Spleen (tissue), 11 donors: ENCODE results near the gene PEAR1. TPM values are rescaled to one million over a fixed set of nuclear protein-coding genes. Genes with fewer than 3 reads are reported as not detected.

ENCODE experiments used
- DNase-seq: peaks from one replicate; pipeline ENCODE4 v3.0.0-alpha.2; 2020
- H3K27ac ChIP-seq, 8 donors: fragments of 200-600 bp; sonication (generic) in 7 of 8; 1 replicate in 4 of 8; 2 replicates in 4 of 8; pipeline versions ENCODE4 v1.5.0 to v1.8.0; 2016 to 2021; ENCODE audit warnings: inconsistent platforms in 4 of 8, mild to moderate bottlenecking in 4 of 8, moderate library complexity in 1 of 8
- H3K27me3 ChIP-seq, 7 donors: fragments of 200-600 bp; sonication (generic) in 6 of 7; replicated peaks in 1 of 7; 1 replicate in 4 of 7; 2 replicates in 3 of 7; pipeline versions ENCODE4 v1.5.0 to v1.8.0; 2016 to 2021; ENCODE audit warnings: inconsistent platforms in 3 of 7, mild to moderate bottlenecking in 1 of 7
- H3K36me3 ChIP-seq, 6 donors: fragments of 200-600 bp; sonication (generic) in 5 of 6; 1 replicate in 4 of 6; 2 replicates in 2 of 6; pipeline versions ENCODE4 v1.5.0 to v1.8.0; 2016 to 2021; ENCODE audit warnings: inconsistent platforms in 2 of 6
- H3K4me1 ChIP-seq, 6 donors: fragments of 200-600 bp; sonication (generic) in 5 of 6; 1 replicate in 3 of 6; 2 replicates in 3 of 6; pipeline versions ENCODE4 v1.5.0 to v1.8.0; 2016 to 2021; ENCODE audit warnings: inconsistent platforms in 3 of 6
- H3K4me3 ChIP-seq, 8 donors: fragments of 200-600 bp; sonication (generic) in 7 of 8; 1 replicate in 4 of 8; 2 replicates in 4 of 8; pipeline versions ENCODE4 v1.5.0 to v1.8.0; 2016 to 2021; ENCODE audit warnings: inconsistent platforms in 4 of 8, mild to moderate bottlenecking in 4 of 8, moderate library complexity in 2 of 8
- H3K9me3 ChIP-seq, 8 donors: fragments of 200-600 bp; sonication (generic) in 7 of 8; 1 replicate in 4 of 8; 2 replicates in 4 of 8; pipeline versions ENCODE4 v1.5.0 to v1.8.0; 2016 to 2021; ENCODE audit warnings: inconsistent platforms in 4 of 8
- POLR2A ChIP-seq, 3 donors: fragments of 450-650 bp; IDR thresholded peaks; one replicate each; pipeline ENCODE4 v1.5.1; 2017; ENCODE audit warnings: antibody characterized with exemption in 3 of 3, mild to moderate bottlenecking in 1 of 3
- POLR2AphosphoS5 ChIP-seq, 3 donors: sonication (generic); formaldehyde crosslinking; IDR thresholded peaks; one replicate each; pipeline ENCODE4 v1.5.1; 2017; ENCODE audit warnings: antibody characterized with exemption in 3 of 3
- WGBS, 5 donors: extraction: QIAGEN DNeasy Blood & Tissue Kit in 3 of 5; methylation state at CpG; one replicate each; pipeline versions ENCODE4 v1.1.5 to v1.1.7; 2013 to 2018; 5-methylcytosine and 5-hydroxymethylcytosine counted together
- intact Hi-C: fragments of 100-400 bp; cut with DNase I; formaldehyde crosslinking; loops from one replicate; pipeline ENCODE4 v1.15.0; 2023; ENCODE audit warnings: low total_unique reads
- polyA plus RNA-seq, 3 donors: library from polyadenylated mRNA; stranded (reverse); fragments of 200-250 nt; gene quantifications; one replicate each; pipeline ENCODE4 v1.2.1, GENCODE V29; 2013
- total RNA-seq, 7 donors: library from RNA; depleted of rRNA in 3 of 7; stranded (reverse); fragments of >200 nt in 3 of 7; fragmentation: NEBNext Ultra II Directional in 4 of 7; extraction: Animal tissue kit (Norgen Biotek cat#: 25700) in 4 of 7; gene quantifications; one replicate each; pipeline versions ENCODE4 v1.1.0 to v1.2.1, GENCODE V29; 2016 to 2021
- TF ChIP-seq, protein P1 (sequence below), 11 experiments: fragments of 200-600 bp in 7 of 11; fragments of 450-650 bp in 4 of 11; sonication (generic) in 4 of 11; IDR thresholded peaks in 8 of 11; conservative IDR thresholded peaks in 3 of 11; 1 replicate in 7 of 11; 2 replicates in 4 of 11; pipeline versions ENCODE4 v1.4.0 to v1.8.0; 2016 to 2021; ENCODE audit warnings: antibody characterized with exemption in 11 of 11, inconsistent platforms in 4 of 11, mild to moderate bottlenecking in 1 of 11
- donor health status: healthy with polysubstance abuse.
- donor health status: DM: no; HTN: no; CAD: no; lungs with moderate emphysema.
- donor health status: DM: no; HTN: no; CAD: no.
- donor health status: Bipolar disorder and iron deficiency.
- donor health status: healthy.
- donor health status: DM: no; HTN: no; CAD: no.
- donor health status: DM: yes; HTN: yes; CAD: no.

PEAR1 gene
- total and polyA plus RNA-seq, 10 donors: 1.4 to 28.3 (median 20.2) TPM

DNA sequence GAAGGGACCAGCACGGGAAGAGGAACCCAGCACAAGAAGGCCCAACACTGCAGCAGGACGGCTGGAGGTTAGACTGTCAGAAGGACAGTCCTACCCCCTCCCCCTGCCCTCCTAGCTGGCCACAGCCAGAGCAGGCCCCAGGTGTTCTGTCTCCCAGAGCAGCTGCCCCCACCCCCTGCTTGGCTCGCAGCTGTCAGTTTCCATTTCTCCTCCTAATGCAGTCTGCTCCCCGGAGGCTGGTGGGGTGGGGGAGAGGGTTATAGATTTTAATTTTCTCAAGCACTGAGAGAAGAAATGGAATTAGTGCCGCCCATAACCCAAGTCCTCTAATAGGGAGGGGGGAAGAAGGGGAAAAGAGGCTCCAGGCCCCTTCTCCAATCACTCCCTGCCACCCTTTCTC lies 13.0 kb upstream of the PEAR1 start:
- intact Hi-C loops: loop anchor here (10.0 kb wide), 1 partner anchor 156 kb away; the partner anchor contains the start of genes ISG20L2 and METTL25B
- no peak overlapping the region for H3K4me3 ChIP-seq
- no peaks in the 10 kb centered on the region for H3K36me3 ChIP-seq
- H3K9me3 ChIP-seq: no peaks in the 10 kb centered on the region
- 71 to 81% (median 74%) methylated on average over 5 of the region's 5 CpGs for WGBS, 5 donors
- peaks cover 0 to 80% (median 0%) of the 10 kb centered on the region in 7 donors for H3K27me3 ChIP-seq
- no peaks in the 10 kb centered on the region for H3K4me1 ChIP-seq
- DNase-seq: no peak
- TF ChIP-seq POLR2A (IDR thresholded peaks at IDR 0.05): no peak
- TF ChIP-seq, protein P1, sequence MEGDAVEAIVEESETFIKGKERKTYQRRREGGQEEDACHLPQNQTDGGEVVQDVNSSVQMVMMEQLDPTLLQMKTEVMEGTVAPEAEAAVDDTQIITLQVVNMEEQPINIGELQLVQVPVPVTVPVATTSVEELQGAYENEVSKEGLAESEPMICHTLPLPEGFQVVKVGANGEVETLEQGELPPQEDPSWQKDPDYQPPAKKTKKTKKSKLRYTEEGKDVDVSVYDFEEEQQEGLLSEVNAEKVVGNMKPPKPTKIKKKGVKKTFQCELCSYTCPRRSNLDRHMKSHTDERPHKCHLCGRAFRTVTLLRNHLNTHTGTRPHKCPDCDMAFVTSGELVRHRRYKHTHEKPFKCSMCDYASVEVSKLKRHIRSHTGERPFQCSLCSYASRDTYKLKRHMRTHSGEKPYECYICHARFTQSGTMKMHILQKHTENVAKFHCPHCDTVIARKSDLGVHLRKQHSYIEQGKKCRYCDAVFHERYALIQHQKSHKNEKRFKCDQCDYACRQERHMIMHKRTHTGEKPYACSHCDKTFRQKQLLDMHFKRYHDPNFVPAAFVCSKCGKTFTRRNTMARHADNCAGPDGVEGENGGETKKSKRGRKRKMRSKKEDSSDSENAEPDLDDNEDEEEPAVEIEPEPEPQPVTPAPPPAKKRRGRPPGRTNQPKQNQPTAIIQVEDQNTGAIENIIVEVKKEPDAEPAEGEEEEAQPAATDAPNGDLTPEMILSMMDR (IDR thresholded peaks at IDR 0.05 in 8 of 11, conservative IDR thresholded peaks at IDR 0.05 in 3 of 11): no peak
- TF ChIP-seq POLR2AphosphoS5 (IDR thresholded peaks at IDR 0.05): no peak
- no peak overlapping the region for H3K27ac ChIP-seq

DNA sequence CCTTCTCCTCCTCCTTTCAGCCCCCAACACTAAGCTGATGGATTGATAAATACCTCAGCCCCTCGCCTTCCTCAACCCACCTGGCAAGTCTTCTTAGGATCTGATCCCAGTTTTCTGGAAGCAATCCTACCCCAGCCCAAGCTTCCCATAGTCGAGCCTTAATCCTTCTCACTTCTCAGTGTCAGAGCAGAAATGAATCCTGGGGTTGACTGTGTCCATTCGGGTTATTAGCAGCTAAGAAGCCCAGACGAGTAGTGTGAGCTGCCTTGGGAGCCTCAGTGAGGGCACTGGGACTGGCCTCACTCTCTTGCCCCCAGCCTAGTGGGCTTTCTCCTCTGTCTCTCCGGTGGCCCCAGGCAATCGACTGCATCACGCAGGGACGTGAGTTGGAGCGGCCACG lies 12.4 kb upstream of the PEAR1 start:
- no peak for DNase-seq
- peaks cover 0 to 82% (median 0%) of the 10 kb centered on the region in 7 donors for H3K27me3 ChIP-seq
- intact Hi-C loops: loop anchor here (10.0 kb wide), 1 partner anchor 156 kb away; the partner anchor contains the start of genes ISG20L2 and METTL25B

DNA sequence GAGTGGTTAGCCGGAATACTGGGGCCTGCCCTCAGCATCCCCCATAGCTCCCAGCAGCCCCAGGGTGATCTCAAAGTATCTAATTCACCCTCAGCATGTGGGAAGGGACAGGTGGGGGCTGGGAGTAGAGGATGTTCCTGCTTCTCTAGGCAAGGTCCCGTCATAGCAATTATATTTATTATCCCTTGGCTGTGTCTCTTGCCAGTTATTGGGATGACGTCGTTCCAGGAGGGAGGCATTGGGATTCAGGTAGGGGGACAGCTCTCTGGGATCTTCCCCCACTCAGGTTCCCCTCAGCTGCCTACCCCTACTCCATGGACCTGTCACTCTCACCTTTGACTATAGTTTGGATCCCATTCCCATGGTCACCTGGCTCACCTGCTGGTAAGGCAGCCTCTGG lies 11.9 kb upstream of the PEAR1 start:
- Histone ChIP-seq H3K4me3 (no peak overlapping the region), H3K9me3 (no peaks in the 10 kb centered on the region), H3K27ac (no peak overlapping the region), H3K27me3 (peaks cover 0 to 80% (median 0%) of the 10 kb centered on the region in 7 donors), H3K4me1 (no peaks in the 10 kb centered on the region), H3K36me3 (no peaks in the 10 kb centered on the region)
- no peak for DNase-seq
- 78 to 93% (median 88%) methylated on average over 4 of the region's 4 CpGs for WGBS, 5 donors
- TF ChIP-seq POLR2AphosphoS5 (IDR thresholded peaks at IDR 0.05): no peak
- no peak for TF ChIP-seq POLR2A (IDR thresholded peaks at IDR 0.05)
- TF ChIP-seq, protein P1 (IDR thresholded peaks at IDR 0.05 in 8 of 11, conservative IDR thresholded peaks at IDR 0.05 in 3 of 11): no peak
- intact Hi-C loops: loop anchor here (10.0 kb wide), 1 partner anchor 157 kb away; the partner anchor contains the start of genes ISG20L2 and METTL25B

More for the DNA sequence above, 12.4 kb upstream of the PEAR1 start:
- Histone ChIP-seq H3K9me3 (no peaks in the 10 kb centered on the region), H3K4me3 (no peak overlapping the region), H3K36me3 (no peaks in the 10 kb centered on the region), H3K4me1 (no peaks in the 10 kb centered on the region), H3K27ac (no peak overlapping the region)
- TF ChIP-seq POLR2AphosphoS5 (IDR thresholded peaks at IDR 0.05) (no peak), POLR2A (IDR thresholded peaks at IDR 0.05) (no peak)
- TF ChIP-seq, protein P1 (IDR thresholded peaks at IDR 0.05 in 8 of 11, conservative IDR thresholded peaks at IDR 0.05 in 3 of 11): no peak
- 65 to 83% (median 74%) methylated on average over 6 to 10 of the region's 10 CpGs for WGBS, 5 donors

DNA sequence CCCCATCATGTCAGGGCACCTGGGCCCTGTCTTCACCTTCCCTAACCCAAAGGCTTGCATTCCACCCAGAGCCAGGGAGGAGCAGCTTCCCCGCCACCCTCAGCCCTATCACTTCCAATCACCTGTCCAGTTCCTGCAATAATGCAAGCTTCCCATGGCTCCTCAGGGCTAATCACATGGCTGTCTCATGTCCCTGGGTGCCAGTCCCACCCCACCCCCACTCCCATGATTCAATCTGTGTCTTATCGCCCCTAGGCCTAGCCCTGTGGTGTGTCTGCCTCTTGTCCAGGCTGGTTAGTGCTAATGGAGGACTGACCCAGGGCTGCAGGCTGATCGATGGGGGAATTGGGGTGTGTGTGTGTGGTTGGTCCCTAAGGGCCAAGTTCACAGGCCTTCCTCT lies 11.0 kb upstream of the PEAR1 start:
- DNase-seq: no peak
- Histone ChIP-seq H3K4me3 (no peak overlapping the region), H3K36me3 (no peaks in the 10 kb centered on the region), H3K4me1 (no peaks in the 10 kb centered on the region), H3K27ac (no peak overlapping the region), H3K27me3 (peaks cover 0 to 87% (median 0%) of the 10 kb centered on the region in 7 donors), H3K9me3 (no peaks in the 10 kb centered on the region)
- 67 to 89% (median 82%) methylated on average over 3 of the region's 3 CpGs for WGBS, 5 donors
- intact Hi-C loops: loop anchor here (10.0 kb wide), 1 partner anchor 158 kb away; the partner anchor contains the start of genes ISG20L2 and METTL25B
- no peak for TF ChIP-seq POLR2A (IDR thresholded peaks at IDR 0.05)
- TF ChIP-seq, protein P1 (IDR thresholded peaks at IDR 0.05 in 8 of 11, conservative IDR thresholded peaks at IDR 0.05 in 3 of 11): no peak
- TF ChIP-seq POLR2AphosphoS5 (IDR thresholded peaks at IDR 0.05): no peak
